HL-60 (cell line): Measurements from ENCODE around the gene RASA2.

Source experiments
- DNase-seq, 2 experiments: peaks; one replicate each; pipeline ENCODE4 v3.0.0-alpha.2; 2010 to 2020; ENCODE audit warnings: low read depth in 1 of 2, low spot score in 1 of 2
- H3K27ac ChIP-seq: fragments of 250-450 bp; sonication (Bioruptor Pico); replicated peaks from 2 replicates; pipeline ENCODE4 v1.5.1; 2020; ENCODE audit warnings: mild to moderate bottlenecking, moderate library complexity
- H3K27me3 ChIP-seq: fragments of 250-450 bp; sonication (Bioruptor Pico); 2 replicates; pipeline ENCODE4 v1.5.1; 2021; ENCODE audit warnings: mild to moderate bottlenecking, moderate library complexity; ENCODE audit not compliant: insufficient read depth, poor library complexity, severe bottlenecking
- H3K4me3 ChIP-seq: replicated peaks from 2 replicates; pipeline ENCODE4 v1.5.1; 2011; ENCODE audit warnings: mild to moderate bottlenecking, control low read depth, low read length; ENCODE audit not compliant: insufficient read depth
- GABPA ChIP-seq: IDR thresholded peaks from 2 replicates; pipeline ENCODE4 v1.6.1; 2012; ENCODE audit warnings: low read depth
- POLR2AphosphoS5 ChIP-seq: IDR thresholded peaks from 2 replicates; pipeline ENCODE4 v1.6.1; 2012; ENCODE audit warnings: low read depth
- SPI1 ChIP-seq: IDR thresholded peaks from 2 replicates; pipeline ENCODE4 v1.6.1; 2012; ENCODE audit warnings: low read depth, mild to moderate bottlenecking, borderline replicate concordance
- TF ChIP-seq, protein P1 (sequence below): IDR thresholded peaks from one replicate; pipeline ENCODE4 v1.5.1; 2011; ENCODE audit warnings: low read length, control low read depth, inconsistent platforms; ENCODE audit not compliant: insufficient read depth
- TF ChIP-seq, protein P2 (sequence below): IDR thresholded peaks from 2 replicates; pipeline ENCODE4 v1.6.1; 2012; ENCODE audit warnings: low read depth; ENCODE audit not compliant: insufficient replicate concordance

RASA2 gene

DNA sequence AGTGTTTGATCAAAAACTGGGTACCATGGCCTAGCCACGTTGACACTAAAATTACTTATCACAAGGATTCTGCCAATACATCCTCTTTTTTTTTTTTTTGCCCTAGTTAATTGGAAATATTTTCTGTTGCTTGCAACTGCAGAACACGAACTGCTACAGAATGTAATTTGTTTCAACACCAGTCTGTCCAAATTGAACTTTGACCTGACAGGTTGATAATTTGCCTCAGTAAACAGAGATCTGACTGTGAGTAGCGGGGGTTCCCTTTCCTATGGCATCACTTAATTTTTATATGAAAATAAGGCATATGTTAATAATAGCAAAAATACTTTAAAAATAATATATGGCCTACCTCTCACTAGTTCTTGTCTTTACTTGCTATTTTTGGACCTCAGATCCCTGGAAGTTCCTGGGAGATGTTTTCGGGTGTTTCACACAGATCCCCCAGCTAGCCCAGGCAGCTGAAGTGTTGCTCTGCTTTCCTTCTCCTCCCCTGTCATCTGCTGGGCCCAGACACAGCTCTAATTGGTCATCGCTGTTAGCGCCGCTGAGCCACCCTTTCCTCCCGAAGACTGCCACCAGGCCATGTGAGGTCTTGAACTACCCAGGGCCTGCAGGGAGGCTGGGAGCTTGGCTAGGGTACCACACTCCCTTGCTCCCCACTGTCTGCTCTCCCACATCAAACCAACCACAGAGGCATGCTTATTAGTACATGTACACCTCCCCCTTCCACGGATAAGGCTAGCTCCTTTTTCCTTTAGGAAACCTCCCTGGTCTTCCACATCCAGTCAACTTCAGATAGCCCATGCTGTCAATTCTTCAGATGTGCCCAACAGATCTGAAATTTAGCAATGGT, 161.5 kb downstream of the RASA2 start:
- no peak for DNase-seq
- H3K27ac ChIP-seq, result no peak overlapping the region
- no peak overlapping the region for H3K4me3 ChIP-seq
- no peaks in the 10 kb centered on the region for H3K27me3 ChIP-seq
- no peak for TF ChIP-seq SPI1

DNA sequence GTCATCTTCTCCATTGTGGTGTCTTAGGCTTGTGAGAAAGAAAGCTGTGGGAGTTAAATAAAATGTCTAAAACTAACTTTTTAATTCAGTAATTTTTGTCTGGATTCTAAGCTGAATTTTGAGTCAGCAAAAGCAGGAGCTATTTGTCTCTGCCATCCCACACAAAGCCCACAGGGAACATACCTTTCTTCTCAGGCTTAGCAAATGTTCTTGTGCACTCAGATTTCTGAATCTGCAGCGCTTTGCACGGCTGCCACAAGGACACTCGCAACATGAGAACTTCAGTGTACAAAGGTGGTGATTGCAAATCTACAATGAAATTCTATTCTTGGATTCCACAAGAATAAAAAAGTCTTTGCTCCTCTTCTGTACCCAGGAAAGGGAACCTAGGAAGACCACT, 163.0 kb downstream of the RASA2 start:
- no peak for DNase-seq
- no peak for TF ChIP-seq POLR2AphosphoS5
- TF ChIP-seq, protein P1, sequence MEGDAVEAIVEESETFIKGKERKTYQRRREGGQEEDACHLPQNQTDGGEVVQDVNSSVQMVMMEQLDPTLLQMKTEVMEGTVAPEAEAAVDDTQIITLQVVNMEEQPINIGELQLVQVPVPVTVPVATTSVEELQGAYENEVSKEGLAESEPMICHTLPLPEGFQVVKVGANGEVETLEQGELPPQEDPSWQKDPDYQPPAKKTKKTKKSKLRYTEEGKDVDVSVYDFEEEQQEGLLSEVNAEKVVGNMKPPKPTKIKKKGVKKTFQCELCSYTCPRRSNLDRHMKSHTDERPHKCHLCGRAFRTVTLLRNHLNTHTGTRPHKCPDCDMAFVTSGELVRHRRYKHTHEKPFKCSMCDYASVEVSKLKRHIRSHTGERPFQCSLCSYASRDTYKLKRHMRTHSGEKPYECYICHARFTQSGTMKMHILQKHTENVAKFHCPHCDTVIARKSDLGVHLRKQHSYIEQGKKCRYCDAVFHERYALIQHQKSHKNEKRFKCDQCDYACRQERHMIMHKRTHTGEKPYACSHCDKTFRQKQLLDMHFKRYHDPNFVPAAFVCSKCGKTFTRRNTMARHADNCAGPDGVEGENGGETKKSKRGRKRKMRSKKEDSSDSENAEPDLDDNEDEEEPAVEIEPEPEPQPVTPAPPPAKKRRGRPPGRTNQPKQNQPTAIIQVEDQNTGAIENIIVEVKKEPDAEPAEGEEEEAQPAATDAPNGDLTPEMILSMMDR, result no peak
- H3K27ac ChIP-seq, result no peak overlapping the region
- no peaks in the 10 kb centered on the region for H3K27me3 ChIP-seq
- no peak overlapping the region for H3K4me3 ChIP-seq

DNA sequence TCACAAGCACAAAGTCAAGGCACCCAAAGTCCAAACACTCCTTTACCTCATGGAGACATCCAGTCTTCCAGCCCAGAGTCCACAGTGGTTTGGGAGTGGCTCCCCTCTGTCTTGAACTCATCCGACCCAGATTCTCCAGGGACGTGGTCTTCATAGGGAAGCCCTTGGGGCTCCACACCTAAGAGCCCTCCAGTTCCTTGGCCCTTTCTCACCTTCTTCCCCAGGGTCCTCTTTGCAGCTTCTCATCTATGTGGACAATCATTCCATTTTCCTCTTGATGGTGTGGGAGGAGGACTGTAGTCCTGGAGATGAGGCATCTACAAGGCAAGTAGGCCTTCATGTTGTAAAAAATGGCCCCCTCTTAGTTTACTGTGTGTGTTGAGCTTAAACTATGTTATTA, 164.0 kb downstream of the RASA2 start:
- no peaks in the 10 kb centered on the region for H3K27me3 ChIP-seq

DNA sequence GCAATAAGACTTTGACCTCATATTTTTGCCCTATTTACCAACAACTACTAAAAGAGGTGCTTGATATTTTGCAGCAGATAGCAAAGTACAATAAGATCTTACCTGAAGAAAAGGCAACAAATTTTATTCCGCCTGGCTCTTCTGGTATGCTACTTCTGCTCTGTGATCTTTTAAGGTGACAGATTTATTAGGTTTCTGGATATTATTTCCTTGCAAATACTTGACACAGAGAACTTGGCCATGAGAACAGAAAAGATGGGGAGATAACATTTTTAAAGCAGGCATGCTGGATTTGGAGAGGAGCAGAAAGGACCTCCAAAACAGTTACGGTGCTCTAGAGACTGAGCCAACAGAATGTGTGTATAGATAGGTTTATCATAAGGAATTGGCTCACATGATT, 164.6 kb downstream of the RASA2 start:
- no peak overlapping the region for H3K27ac ChIP-seq
- TF ChIP-seq POLR2AphosphoS5 (no peak), GABPA (no peak)
- TF ChIP-seq, protein P1, result no peak
- TF ChIP-seq, protein P2, sequence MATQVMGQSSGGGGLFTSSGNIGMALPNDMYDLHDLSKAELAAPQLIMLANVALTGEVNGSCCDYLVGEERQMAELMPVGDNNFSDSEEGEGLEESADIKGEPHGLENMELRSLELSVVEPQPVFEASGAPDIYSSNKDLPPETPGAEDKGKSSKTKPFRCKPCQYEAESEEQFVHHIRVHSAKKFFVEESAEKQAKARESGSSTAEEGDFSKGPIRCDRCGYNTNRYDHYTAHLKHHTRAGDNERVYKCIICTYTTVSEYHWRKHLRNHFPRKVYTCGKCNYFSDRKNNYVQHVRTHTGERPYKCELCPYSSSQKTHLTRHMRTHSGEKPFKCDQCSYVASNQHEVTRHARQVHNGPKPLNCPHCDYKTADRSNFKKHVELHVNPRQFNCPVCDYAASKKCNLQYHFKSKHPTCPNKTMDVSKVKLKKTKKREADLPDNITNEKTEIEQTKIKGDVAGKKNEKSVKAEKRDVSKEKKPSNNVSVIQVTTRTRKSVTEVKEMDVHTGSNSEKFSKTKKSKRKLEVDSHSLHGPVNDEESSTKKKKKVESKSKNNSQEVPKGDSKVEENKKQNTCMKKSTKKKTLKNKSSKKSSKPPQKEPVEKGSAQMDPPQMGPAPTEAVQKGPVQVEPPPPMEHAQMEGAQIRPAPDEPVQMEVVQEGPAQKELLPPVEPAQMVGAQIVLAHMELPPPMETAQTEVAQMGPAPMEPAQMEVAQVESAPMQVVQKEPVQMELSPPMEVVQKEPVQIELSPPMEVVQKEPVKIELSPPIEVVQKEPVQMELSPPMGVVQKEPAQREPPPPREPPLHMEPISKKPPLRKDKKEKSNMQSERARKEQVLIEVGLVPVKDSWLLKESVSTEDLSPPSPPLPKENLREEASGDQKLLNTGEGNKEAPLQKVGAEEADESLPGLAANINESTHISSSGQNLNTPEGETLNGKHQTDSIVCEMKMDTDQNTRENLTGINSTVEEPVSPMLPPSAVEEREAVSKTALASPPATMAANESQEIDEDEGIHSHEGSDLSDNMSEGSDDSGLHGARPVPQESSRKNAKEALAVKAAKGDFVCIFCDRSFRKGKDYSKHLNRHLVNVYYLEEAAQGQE, result no peak
- DNase-seq, result no peak
- H3K27me3 ChIP-seq, result no peaks in the 10 kb centered on the region
- no peak overlapping the region for H3K4me3 ChIP-seq

More for the DNA sequence above, 164.0 kb downstream of the RASA2 start:
- Histone ChIP-seq H3K27ac (no peak overlapping the region), H3K4me3 (no peak overlapping the region)
- no peak for TF ChIP-seq SPI1
- TF ChIP-seq, protein P2, result no peak
- TF ChIP-seq, protein P1, result no peak
- DNase-seq, result no peak
